K562 (cell line): ENCODE data around the gene RPL21. TPM values are rescaled to one million over a fixed set of nuclear protein-coding genes. Genes with fewer than 3 reads are reported as not detected.
A peak's percentile ranks its signal among the peaks of the same experiment; 100 is the strongest.

Experiments used
- BMI1 ChIP-seq: fragments of 150-350 bp; IDR thresholded peaks from 2 replicates; pipeline ENCODE4 v1.6.1; 2014; ENCODE audit warnings: low read length
- FUS ChIP-seq: fragments of 200-400 bp; formaldehyde crosslinking; optimal IDR thresholded peaks from 2 replicates; pipeline ENCODE3; 2017; ENCODE audit warnings: low read depth, low read length
- HMGN3 ChIP-seq: IDR thresholded peaks from 2 replicates; pipeline ENCODE4 v1.6.1; 2011; ENCODE audit warnings: borderline replicate concordance, low read depth, mild to moderate bottlenecking, mixed read lengths, low read length; ENCODE audit not compliant: insufficient read length; ENCODE audit errors: extremely low read depth
- KDM1A ChIP-seq, 2 experiments: fragments of 450-650 bp; IDR thresholded peaks; 2 replicates each; pipeline ENCODE4 v1.6.1; 2016; ENCODE audit warnings: mild to moderate bottlenecking in 2 of 2
- MEF2A ChIP-seq: IDR thresholded peaks from 2 replicates; pipeline ENCODE4 v1.6.1; 2011; ENCODE audit warnings: low read depth, mild to moderate bottlenecking, low read length, moderate library complexity; ENCODE audit not compliant: control insufficient read depth
- MNT ChIP-seq, 2 experiments: fragments of 450-650 bp; conservative IDR thresholded peaks; 2 replicates each; pipeline ENCODE4 v1.6.1; 2017; ENCODE audit warnings: mild to moderate bottlenecking in 2 of 2, moderate library complexity in 2 of 2
- NONO ChIP-seq, 2 experiments: fragments of 200-400 bp in 1 of 2; fragments of 450-650 bp in 1 of 2; formaldehyde crosslinking in 1 of 2; IDR thresholded peaks; 2 replicates each; pipeline ENCODE4 v1.6.1; 2017; ENCODE audit warnings: low read depth in 2 of 2, mild to moderate bottlenecking in 2 of 2, moderate library complexity in 2 of 2, low read length in 1 of 2
- PHB ChIP-seq: fragments of 250-450 bp; sonication (Bioruptor Pico); IDR thresholded peaks from 2 replicates; pipeline ENCODE4 v1.5.0; 2021
- PHF8 ChIP-seq: fragments of 200-600 bp; sonication (generic); IDR thresholded peaks from 2 replicates; pipeline ENCODE4 v1.6.1; 2012; ENCODE audit warnings: mixed run types, mild to moderate bottlenecking, inconsistent platforms, low read length, moderate library complexity, borderline replicate concordance
- SIX5 ChIP-seq, 2 experiments: IDR thresholded peaks; 2 replicates each; pipeline ENCODE4 v1.6.1; 2011; ENCODE audit warnings: low read length in 2 of 2, borderline replicate concordance in 1 of 2, low read depth in 1 of 2, mild to moderate bottlenecking in 1 of 2, moderate library complexity in 1 of 2; ENCODE audit not compliant: insufficient read depth in 1 of 2
- SMARCA4 ChIP-seq: fragments of 450-650 bp; IDR thresholded peaks from 2 replicates; pipeline ENCODE4 v1.6.1; 2016
- ZBTB7A ChIP-seq: IDR thresholded peaks from 2 replicates; pipeline ENCODE4 v1.6.1; 2011; ENCODE audit warnings: low read depth, mild to moderate bottlenecking, low read length, moderate library complexity, borderline replicate concordance; ENCODE audit not compliant: control insufficient read depth
- ZBTB8A ChIP-seq: fragments of 450-650 bp; IDR thresholded peaks from 2 replicates; pipeline ENCODE4 v1.6.1; 2018; ENCODE audit warnings: mild to moderate bottlenecking, moderate library complexity; ENCODE audit not compliant: partially characterized antibody
- ZC3H11A ChIP-seq: IDR thresholded peaks from 2 replicates; pipeline ENCODE4 v1.6.1; 2012; ENCODE audit warnings: low read depth, low read length, improper control_type of control experiment
- ZNF274 ChIP-seq: IDR thresholded peaks from 2 replicates; pipeline ENCODE4 v1.6.1; 2011; ENCODE audit warnings: low read depth, mild to moderate bottlenecking, low read length, moderate library complexity, borderline replicate concordance
- polyA plus RNA-seq, 8 experiments: library from polyadenylated mRNA; depleted of rRNA in 4 of 8; stranded (reverse) in 5 of 8; unstranded in 3 of 8; fragments of >200 nt; fragmentation: Nextera tagmentation in 2 of 8; fragmentation: Illumina TruSeq in 1 of 8; extraction: Ambion mirVana in 2 of 8; extraction: Trizol in 1 of 8; gene quantifications; 2 replicates each; pipeline versions ENCODE4 v1.2.1 to v1.2.3, GENCODE V29; 2011 to 2014; ENCODE audit warnings: inconsistent platforms in 1 of 8, missing spikeins in 1 of 8
- total RNA-seq, 7 experiments: library from RNA; depleted of rRNA in 6 of 7; stranded (reverse); fragments of >200 nt in 6 of 7; fragmentation: Illumina TruSeq in 2 of 7; extraction: Trizol in 2 of 7; gene quantifications; 2 replicates each; pipeline versions ENCODE4 v1.2.1 to v1.2.3, GENCODE V29; 2011 to 2021; ENCODE audit warnings: low replicate concordance in 1 of 7
- TF ChIP-seq, protein P1 (sequence below): conservative IDR thresholded peaks from 2 replicates; pipeline ENCODE4 v1.6.1; 2011; ENCODE audit warnings: low read depth, mild to moderate bottlenecking, low read length; ENCODE audit not compliant: control insufficient read depth
- TF ChIP-seq, protein P2 (sequence below): sonication (generic); formaldehyde crosslinking; IDR thresholded peaks from 2 replicates; pipeline ENCODE4 v1.8.0; 2022; ENCODE audit warnings: missing genetic modification reagents, mild to moderate bottlenecking, moderate library complexity, borderline replicate concordance
- TF ChIP-seq, protein P3 (sequence below): fragments of 450-650 bp; IDR thresholded peaks from 2 replicates; pipeline ENCODE4 v1.6.1; 2016; ENCODE audit warnings: borderline replicate concordance

The RPL21 gene
- total and polyA plus RNA-seq, 9 of the 15 experiments (the other 6 are each of a cell fraction or from before 2014, with no cell fraction given) = 622 to 4,203 (median 1,676) TPM

DNA sequence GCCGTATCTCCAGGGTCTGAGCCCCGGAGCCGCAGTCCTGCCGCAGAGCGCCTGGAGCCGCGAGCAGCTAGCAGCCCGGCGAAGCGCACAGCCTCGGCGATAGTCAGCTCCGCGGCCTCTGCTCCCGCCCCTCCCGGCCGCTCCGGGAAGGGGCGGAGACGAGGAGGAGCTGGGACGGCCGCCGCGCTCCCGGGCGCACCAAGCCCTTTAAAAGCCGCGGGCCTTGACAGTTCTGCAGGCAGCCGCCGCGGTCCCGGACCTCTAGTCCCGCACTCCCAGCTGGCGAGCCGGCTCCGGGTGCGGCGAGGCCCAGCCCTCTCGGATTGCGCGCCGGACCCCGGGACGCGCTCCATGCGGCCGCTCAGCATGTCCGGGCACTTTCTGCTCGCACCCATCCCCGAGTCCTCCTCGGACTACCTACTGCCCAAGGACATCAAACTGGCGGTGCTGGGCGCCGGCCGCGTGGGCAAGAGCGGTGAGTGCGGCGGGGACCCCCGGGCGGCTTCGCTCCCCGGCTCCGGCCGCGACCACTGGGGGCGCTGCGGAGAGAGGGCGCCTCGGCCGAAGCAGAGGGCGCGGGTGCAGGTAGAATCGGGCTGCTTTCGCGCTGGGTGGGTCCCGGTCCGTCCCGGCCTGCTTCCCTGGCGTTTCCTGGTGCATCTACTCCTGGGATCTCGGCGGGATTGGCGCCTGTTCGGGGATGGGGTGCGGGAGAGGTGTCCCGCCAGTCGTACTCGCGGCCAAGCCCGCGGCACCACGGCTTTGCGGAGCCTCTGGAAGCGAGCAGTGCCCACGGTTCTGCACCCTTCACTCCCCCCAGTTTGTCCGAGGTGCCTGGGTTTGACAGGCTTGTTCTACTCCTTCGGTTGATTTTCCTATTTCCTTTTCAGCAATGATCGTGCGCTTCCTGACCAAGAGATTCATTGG lies 19.5 kb downstream of the RPL21 start, which contains the start of gene RASL11A (continued):
- no peak for TF ChIP-seq BMI1
- TF ChIP-seq MNT (conservative IDR thresholded peaks at IDR 0.05) = peak in 1 of 2 experiments; percentile 62; a peak in 1 of 4 replicates
- no peak for TF ChIP-seq ZNF274
- TF ChIP-seq SIX5 (IDR thresholded peaks at IDR 0.05; ENCODE audit: borderline replicate concordance in 1 of 2, insufficient read depth in 1 of 2, low read depth in 1 of 2, low read length in 2 of 2) = no peak
- TF ChIP-seq, protein P1, sequence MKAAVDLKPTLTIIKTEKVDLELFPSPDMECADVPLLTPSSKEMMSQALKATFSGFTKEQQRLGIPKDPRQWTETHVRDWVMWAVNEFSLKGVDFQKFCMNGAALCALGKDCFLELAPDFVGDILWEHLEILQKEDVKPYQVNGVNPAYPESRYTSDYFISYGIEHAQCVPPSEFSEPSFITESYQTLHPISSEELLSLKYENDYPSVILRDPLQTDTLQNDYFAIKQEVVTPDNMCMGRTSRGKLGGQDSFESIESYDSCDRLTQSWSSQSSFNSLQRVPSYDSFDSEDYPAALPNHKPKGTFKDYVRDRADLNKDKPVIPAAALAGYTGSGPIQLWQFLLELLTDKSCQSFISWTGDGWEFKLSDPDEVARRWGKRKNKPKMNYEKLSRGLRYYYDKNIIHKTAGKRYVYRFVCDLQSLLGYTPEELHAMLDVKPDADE = 0 out of 2 replicates have a peak, but pooled peaks have one; percentile 9
- TF ChIP-seq, protein P2, sequence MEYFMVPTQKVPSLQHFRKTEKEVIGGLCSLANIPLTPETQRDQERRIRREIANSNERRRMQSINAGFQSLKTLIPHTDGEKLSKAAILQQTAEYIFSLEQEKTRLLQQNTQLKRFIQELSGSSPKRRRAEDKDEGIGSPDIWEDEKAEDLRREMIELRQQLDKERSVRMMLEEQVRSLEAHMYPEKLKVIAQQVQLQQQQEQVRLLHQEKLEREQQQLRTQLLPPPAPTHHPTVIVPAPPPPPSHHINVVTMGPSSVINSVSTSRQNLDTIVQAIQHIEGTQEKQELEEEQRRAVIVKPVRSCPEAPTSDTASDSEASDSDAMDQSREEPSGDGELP (CRISPR knock-in tag) = peak; percentile 79; the same call in 1 of the 2 replicates
- no peak for TF ChIP-seq ZC3H11A
- TF ChIP-seq HMGN3 = peak; percentile 42
- TF ChIP-seq SMARCA4 = 0 out of 2 replicates have a peak, but pooled peaks have one; percentile 16
- TF ChIP-seq, protein P3, sequence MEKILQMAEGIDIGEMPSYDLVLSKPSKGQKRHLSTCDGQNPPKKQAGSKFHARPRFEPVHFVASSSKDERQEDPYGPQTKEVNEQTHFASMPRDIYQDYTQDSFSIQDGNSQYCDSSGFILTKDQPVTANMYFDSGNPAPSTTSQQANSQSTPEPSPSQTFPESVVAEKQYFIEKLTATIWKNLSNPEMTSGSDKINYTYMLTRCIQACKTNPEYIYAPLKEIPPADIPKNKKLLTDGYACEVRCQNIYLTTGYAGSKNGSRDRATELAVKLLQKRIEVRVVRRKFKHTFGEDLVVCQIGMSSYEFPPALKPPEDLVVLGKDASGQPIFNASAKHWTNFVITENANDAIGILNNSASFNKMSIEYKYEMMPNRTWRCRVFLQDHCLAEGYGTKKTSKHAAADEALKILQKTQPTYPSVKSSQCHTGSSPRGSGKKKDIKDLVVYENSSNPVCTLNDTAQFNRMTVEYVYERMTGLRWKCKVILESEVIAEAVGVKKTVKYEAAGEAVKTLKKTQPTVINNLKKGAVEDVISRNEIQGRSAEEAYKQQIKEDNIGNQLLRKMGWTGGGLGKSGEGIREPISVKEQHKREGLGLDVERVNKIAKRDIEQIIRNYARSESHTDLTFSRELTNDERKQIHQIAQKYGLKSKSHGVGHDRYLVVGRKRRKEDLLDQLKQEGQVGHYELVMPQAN = peak; percentile 47; the same call in 1 of the 2 replicates
- peak; percentile 45 to 68; a peak in 3 of 4 replicates for TF ChIP-seq KDM1A (IDR thresholded peaks at IDR 0.05)
- TF ChIP-seq FUS = peak; percentile 36
- no peak for TF ChIP-seq ZBTB8A
- TF ChIP-seq NONO (IDR thresholded peaks at IDR 0.05; ENCODE audit: low read depth in 2 of 2, low read length in 1 of 2) = peak in 1 of 2 experiments; percentile 30; a peak in 1 of 4 replicates
- peak; percentile 89 for TF ChIP-seq ZBTB7A
- TF ChIP-seq PHB (CRISPR knock-in tag) = no peak
- peak; percentile 55; the same call in 1 of the 2 replicates for TF ChIP-seq PHF8
- no peak for TF ChIP-seq MEF2A
